SK-N-SH treated with all-trans-retinoic acid at 6 μM for 48 hours (cell line): ENCODE measurements around the gene CGB8.

Experiments used
- ARNTL ChIP-seq: fragments of 450-650 bp; formaldehyde crosslinking; IDR thresholded peaks from 2 replicates; pipeline ENCODE4 v1.5.0; 2020; ENCODE audit warnings: low read depth, mild to moderate bottlenecking, moderate library complexity, borderline replicate concordance
- CREB5 ChIP-seq: fragments of 250-450 bp; sonication (Bioruptor Pico); IDR thresholded peaks from 2 replicates; pipeline ENCODE4 v1.5.1; 2020; ENCODE audit warnings: low read depth, mild to moderate bottlenecking, moderate library complexity
- GLIS3 ChIP-seq: fragments of 250-450 bp; sonication (Bioruptor Pico); IDR thresholded peaks from 2 replicates; pipeline ENCODE4 v1.5.0; 2020; ENCODE audit warnings: mild to moderate bottlenecking, moderate library complexity
- ISL1 ChIP-seq: fragments of 250-450 bp; sonication (Bioruptor Pico); IDR thresholded peaks from 2 replicates; pipeline ENCODE4 v2.1.2; 2022; ENCODE audit warnings: mild to moderate bottlenecking, moderate library complexity
- PATZ1 ChIP-seq: fragments of 250-450 bp; sonication (Bioruptor Pico); IDR thresholded peaks from 2 replicates; pipeline ENCODE4 v1.8.0; 2020; ENCODE audit warnings: mild to moderate bottlenecking, moderate library complexity, borderline replicate concordance
- RARB ChIP-seq: fragments of 250-450 bp; sonication (Bioruptor Pico); IDR thresholded peaks from 2 replicates; pipeline ENCODE4 v1.8.0; 2021; ENCODE audit warnings: mild to moderate bottlenecking, moderate library complexity
- TOX ChIP-seq: fragments of 250-450 bp; sonication (Bioruptor Pico); IDR thresholded peaks from 2 replicates; pipeline ENCODE4 v1.8.0; 2021; ENCODE audit warnings: mild to moderate bottlenecking, moderate library complexity, borderline replicate concordance
- ZC3H10 ChIP-seq: fragments of 250-450 bp; sonication (Bioruptor Pico); IDR thresholded peaks from 2 replicates; pipeline ENCODE4 v1.5.1; 2021; ENCODE audit warnings: mild to moderate bottlenecking, moderate library complexity
- ZFP3 ChIP-seq: fragments of 250-450 bp; sonication (Bioruptor Pico); IDR thresholded peaks from 2 replicates; pipeline ENCODE4 v1.5.0; 2020; ENCODE audit warnings: mild to moderate bottlenecking, moderate library complexity
- ZFP30 ChIP-seq: fragments of 450-650 bp; formaldehyde crosslinking; IDR thresholded peaks from 2 replicates; pipeline ENCODE4 v1.5.0; 2022; ENCODE audit warnings: mild to moderate bottlenecking, moderate library complexity
- ZNF565 ChIP-seq: fragments of 450-650 bp; formaldehyde crosslinking; conservative IDR thresholded peaks from 2 replicates; pipeline ENCODE4 v1.5.0; 2020; ENCODE audit warnings: low read depth, mild to moderate bottlenecking, moderate library complexity
- TF ChIP-seq, protein P1 (sequence below): fragments of 250-450 bp; sonication (Bioruptor Pico); IDR thresholded peaks from 2 replicates; pipeline ENCODE4 v1.5.1; 2021; ENCODE audit warnings: mild to moderate bottlenecking, moderate library complexity
- TF ChIP-seq, protein P2 (sequence below): fragments of 250-450 bp; sonication (Bioruptor Pico); IDR thresholded peaks from 2 replicates; pipeline ENCODE4 v1.8.0; 2021; ENCODE audit warnings: low read depth, mild to moderate bottlenecking, moderate library complexity, borderline replicate concordance
- TF ChIP-seq, protein P3 (sequence below): fragments of 250-450 bp; sonication (Bioruptor Pico); IDR thresholded peaks from 2 replicates; pipeline ENCODE4 v1.5.0; 2020; ENCODE audit warnings: mild to moderate bottlenecking, moderate library complexity

DNA sequence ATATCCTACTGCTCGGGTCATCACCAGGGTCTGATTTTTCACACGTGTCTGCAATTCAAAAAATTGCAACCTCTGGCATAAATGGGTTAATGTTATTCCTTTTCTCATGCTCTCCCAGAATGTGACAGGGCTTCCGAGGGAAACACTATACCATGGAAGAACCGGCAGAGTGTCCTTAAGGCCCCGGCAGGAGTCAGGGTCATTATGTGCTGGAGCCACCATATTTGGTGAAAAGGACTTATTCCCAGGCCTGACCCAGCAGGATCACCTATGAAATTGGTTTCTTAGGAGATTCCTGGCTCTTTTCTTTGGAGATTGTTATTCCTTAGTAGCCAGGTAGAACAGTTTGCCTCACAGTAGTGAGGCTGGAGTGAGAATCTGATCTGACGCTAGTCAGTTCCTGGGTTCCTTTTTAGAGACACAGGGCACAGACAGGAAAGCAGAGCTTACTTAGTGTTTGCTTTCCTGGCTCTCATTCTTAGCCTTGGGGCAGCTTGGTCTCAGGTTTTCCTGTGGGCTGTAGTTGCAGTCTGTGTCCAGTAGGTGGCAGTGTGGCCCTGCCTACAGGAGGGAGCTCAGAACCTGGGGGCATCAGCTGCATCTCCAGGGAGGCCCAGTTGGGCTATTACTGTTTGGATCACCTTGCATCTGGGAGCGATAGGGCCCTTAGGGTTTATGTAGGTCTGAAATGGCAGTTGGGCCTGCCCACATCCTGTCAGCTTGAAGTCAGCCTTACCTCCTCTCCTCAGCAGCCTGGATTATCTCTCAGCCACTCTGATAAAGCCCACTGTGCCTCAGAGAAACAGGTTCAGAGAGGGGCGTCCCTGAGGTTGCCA, 48.8 kb upstream of the CGB8 start:
- TF ChIP-seq PATZ1 (CRISPR knock-in tag) (no peak), RARB (CRISPR knock-in tag) (no peak), ARNTL (CRISPR knock-in tag) (no peak), ZFP30 (CRISPR knock-in tag) (no peak), TOX (CRISPR knock-in tag) (no peak), CREB5 (CRISPR knock-in tag) (no peak), ISL1 (CRISPR knock-in tag) (no peak), ZNF565 (CRISPR knock-in tag) (no peak), GLIS3 (CRISPR knock-in tag) (no peak), ZC3H10 (no peak), ZFP3 (no peak)
- TF ChIP-seq, protein P1, sequence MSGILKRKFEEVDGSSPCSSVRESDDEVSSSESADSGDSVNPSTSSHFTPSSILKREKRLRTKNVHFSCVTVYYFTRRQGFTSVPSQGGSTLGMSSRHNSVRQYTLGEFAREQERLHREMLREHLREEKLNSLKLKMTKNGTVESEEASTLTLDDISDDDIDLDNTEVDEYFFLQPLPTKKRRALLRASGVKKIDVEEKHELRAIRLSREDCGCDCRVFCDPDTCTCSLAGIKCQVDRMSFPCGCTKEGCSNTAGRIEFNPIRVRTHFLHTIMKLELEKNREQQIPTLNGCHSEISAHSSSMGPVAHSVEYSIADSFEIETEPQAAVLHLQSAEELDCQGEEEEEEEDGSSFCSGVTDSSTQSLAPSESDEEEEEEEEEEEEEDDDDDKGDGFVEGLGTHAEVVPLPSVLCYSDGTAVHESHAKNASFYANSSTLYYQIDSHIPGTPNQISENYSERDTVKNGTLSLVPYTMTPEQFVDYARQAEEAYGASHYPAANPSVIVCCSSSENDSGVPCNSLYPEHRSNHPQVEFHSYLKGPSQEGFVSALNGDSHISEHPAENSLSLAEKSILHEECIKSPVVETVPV (CRISPR knock-in tag) = no peak
- TF ChIP-seq, protein P2, sequence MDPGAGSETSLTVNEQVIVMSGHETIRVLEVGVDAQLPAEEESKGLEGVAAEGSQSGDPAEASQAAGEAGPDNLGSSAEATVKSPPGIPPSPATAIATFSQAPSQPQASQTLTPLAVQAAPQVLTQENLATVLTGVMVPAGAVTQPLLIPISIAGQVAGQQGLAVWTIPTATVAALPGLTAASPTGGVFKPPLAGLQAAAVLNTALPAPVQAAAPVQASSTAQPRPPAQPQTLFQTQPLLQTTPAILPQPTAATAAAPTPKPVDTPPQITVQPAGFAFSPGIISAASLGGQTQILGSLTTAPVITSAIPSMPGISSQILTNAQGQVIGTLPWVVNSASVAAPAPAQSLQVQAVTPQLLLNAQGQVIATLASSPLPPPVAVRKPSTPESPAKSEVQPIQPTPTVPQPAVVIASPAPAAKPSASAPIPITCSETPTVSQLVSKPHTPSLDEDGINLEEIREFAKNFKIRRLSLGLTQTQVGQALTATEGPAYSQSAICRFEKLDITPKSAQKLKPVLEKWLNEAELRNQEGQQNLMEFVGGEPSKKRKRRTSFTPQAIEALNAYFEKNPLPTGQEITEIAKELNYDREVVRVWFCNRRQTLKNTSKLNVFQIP (CRISPR knock-in tag) = no peak
- TF ChIP-seq, protein P3, sequence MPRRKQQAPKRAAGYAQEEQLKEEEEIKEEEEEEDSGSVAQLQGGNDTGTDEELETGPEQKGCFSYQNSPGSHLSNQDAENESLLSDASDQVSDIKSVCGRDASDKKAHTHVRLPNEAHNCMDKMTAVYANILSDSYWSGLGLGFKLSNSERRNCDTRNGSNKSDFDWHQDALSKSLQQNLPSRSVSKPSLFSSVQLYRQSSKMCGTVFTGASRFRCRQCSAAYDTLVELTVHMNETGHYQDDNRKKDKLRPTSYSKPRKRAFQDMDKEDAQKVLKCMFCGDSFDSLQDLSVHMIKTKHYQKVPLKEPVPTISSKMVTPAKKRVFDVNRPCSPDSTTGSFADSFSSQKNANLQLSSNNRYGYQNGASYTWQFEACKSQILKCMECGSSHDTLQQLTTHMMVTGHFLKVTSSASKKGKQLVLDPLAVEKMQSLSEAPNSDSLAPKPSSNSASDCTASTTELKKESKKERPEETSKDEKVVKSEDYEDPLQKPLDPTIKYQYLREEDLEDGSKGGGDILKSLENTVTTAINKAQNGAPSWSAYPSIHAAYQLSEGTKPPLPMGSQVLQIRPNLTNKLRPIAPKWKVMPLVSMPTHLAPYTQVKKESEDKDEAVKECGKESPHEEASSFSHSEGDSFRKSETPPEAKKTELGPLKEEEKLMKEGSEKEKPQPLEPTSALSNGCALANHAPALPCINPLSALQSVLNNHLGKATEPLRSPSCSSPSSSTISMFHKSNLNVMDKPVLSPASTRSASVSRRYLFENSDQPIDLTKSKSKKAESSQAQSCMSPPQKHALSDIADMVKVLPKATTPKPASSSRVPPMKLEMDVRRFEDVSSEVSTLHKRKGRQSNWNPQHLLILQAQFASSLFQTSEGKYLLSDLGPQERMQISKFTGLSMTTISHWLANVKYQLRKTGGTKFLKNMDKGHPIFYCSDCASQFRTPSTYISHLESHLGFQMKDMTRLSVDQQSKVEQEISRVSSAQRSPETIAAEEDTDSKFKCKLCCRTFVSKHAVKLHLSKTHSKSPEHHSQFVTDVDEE (CRISPR knock-in tag) = no peak
